NCI-H187 treated with DMSO at 0.1 percent for 48 hours (cell line): ENCODE results near the gene SPOCK1.

ENCODE experiments used
- DNase-seq: peaks from one replicate; lab custom pipeline; 2025; lab: John Stamatoyannopoulos, UW

The SPOCK1 gene

GRCh38 chr5:137194300-137194699 is 304.8 kb downstream of the SPOCK1 start:
- DNase-seq = no peak

DNA sequence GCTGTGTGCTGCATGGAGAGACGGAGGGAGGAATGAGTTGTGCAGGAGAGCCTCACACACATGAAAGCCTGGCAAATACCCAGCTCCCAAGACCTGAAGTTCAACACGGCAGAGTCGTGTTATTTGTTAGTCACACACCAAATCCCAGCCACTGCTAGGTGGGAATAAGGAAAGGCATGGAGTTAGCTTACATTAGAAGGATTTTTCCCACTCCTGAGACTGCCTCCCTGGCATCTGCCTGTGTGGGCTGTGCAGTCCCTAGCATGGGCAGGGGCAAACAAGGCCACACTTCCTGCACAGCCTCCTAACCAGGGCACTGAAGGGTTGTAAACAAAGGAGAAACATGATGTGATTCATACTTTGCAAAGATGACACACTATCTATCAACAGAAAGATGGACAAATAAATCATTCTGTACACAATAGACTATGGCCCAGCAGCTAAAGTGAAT is 306.8 kb downstream of the SPOCK1 start:
- DNase-seq = no peak

- no peak for DNase-seq
These were observed 307.9 kb downstream of the SPOCK1 start for GRCh38 chr5:137191179-137191578.

DNA sequence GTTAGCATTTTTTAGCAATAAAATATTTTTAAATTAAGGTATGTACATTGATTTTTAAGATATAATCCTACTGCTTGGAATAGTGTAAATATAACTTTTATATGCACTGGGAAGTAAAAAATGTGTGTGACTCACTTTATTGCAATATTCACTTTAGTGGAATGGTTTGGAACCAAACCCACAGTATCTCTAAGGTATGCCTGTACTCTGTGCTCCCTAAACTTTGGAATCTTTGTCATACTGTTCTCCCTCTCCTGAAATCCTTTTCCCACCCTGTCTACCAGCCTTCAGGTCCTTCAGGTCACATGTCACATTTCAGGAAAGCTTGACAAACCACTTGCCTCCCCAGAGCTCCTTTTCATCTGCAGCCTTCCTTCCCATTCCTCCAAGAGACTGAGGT is 308.7 kb downstream of the SPOCK1 start:
- no peak for DNase-seq

GRCh38 chr5:137190031-137190430 is 309.1 kb downstream of the SPOCK1 start:
- no peak for DNase-seq

GRCh38 chr5:137188566-137188965 is 310.6 kb downstream of the SPOCK1 start:
- DNase-seq = no peak

DNA sequence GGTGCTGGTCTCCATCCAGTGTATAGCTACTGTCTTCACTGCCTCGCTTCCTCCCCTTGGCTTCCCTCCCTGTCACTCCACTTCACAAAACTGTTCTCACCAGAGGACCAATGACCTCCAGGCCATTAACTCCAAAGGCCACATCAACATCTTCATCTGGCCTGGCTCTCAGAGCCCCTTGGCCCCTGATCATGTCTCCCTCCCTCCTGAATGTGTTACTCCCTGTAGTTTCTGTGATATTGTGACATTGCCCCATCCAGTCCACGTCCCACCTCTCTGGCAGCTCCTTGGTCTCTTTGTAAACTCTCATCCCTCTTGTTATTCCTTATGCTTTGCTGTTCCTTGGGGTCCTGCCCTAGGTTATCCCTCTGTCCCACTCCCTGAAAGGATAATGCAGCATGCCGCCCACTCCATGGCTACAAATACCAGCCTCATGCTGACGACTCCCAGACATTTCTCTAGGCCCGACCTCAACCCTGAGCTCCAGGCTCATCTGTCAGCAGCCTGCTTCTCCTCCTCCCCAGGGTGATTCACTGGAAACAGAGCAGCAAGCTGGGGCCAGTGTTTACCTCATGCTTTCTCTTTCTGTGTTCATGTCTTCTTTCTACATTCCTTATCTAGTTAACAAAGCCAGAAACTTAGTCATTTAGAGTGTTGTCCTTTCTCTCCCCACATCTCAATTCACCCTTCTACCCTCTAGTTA is 312.2 kb downstream of the SPOCK1 start:
- no peak for DNase-seq

- no peak for DNase-seq
These were observed 313.9 kb downstream of the SPOCK1 start for GRCh38 chr5:137185193-137185592.

- no peak for DNase-seq
These were observed 314.4 kb downstream of the SPOCK1 start for GRCh38 chr5:137184734-137185133.

DNA sequence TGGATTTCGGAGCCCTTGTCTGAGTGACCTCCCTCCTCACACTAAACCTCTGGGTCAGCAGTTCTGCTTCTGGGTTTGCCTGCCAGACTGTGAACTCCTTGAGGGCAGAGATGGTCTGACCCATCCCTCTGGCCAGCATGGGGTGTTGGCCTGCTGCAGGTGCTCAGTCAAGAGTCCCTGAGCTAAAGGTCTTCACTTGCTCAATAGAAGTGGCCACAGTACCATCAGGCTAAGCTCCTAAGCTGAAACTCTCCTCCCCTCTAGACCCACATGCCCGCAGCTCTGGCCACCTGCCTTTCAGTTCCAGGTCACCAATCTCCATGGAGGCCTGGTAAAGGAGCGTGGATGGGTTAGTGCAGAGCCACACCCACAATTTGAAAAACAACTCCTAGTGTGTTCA is 316.6 kb downstream of the SPOCK1 start:
- no peak for DNase-seq

GRCh38 chr5:137181667-137182066 is 317.5 kb downstream of the SPOCK1 start:
- DNase-seq = no peak

DNA sequence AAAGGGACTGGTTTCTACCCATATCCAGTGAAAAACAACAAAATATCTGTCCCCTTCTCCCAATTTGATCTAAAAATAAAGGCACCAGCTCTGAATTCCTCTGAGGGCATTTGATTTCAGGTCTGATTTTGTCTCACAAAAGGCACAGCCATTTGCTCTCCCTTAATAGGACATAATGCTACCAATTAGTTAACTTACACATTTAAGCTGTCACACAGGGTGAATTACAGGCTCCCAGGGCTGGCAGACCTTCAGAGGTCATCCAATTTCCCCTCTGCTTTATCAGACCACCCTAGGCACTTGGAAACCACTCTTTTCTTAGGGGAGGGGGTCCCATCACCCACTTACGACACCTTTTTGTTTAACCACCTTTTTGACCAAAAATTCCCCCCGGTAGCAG is 319.9 kb downstream of the SPOCK1 start:
- DNase-seq = no peak

DNA sequence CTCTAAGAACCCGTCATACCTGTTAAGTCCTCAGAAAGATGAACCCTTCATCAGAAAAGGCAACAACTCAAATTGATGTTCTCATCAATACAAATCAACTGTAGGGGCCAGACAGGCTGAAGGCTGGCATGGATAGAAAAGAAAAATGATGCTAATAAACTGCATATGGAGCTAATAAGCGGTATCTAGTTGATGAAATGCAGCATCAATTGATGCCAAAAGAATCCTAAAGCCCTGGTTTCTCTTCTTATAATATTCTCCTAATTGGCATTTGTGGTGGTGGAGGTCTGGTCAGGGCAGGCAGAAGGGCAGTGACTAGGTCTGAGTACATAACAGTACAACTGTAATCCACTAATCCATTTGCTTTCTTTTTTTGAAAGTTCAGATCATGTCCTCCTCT is 322.5 kb downstream of the SPOCK1 start:
- DNase-seq = no peak

- no peak for DNase-seq
These were observed 323.0 kb downstream of the SPOCK1 start for GRCh38 chr5:137176126-137176525.

- no peak for DNase-seq
These were observed 324.9 kb downstream of the SPOCK1 start for GRCh38 chr5:137174196-137174595.

DNA sequence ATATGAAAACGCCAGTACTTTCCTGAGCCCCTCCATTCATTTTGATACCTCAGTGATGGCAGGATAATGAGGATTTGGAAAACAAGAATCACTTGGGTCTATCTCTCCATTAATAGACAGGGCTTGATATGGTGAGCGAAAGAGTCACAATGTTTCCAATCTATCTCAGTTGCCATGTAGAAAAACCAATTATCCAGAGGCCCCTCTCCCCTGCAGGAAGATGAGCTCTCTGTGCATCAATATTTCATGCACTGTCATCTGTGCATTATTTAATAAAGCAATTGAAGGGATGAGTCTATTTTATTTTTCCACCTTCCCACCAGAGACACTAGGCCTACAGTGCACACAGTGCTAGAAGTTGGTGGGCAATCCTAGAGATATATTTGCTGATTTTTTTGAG is 326.9 kb downstream of the SPOCK1 start:
- no peak for DNase-seq

- no peak for DNase-seq
These were observed 331.9 kb downstream of the SPOCK1 start for GRCh38 chr5:137167187-137167586.

GRCh38 chr5:137164961-137165360 is 334.2 kb downstream of the SPOCK1 start:
- DNase-seq = no peak

GRCh38 chr5:137164536-137164935 is 334.6 kb downstream of the SPOCK1 start:
- DNase-seq = no peak

GRCh38 chr5:137158691-137159090 is 340.4 kb downstream of the SPOCK1 start:
- no peak for DNase-seq

- DNase-seq = no peak
These were observed 342.9 kb downstream of the SPOCK1 start for GRCh38 chr5:137156180-137156579.

DNA sequence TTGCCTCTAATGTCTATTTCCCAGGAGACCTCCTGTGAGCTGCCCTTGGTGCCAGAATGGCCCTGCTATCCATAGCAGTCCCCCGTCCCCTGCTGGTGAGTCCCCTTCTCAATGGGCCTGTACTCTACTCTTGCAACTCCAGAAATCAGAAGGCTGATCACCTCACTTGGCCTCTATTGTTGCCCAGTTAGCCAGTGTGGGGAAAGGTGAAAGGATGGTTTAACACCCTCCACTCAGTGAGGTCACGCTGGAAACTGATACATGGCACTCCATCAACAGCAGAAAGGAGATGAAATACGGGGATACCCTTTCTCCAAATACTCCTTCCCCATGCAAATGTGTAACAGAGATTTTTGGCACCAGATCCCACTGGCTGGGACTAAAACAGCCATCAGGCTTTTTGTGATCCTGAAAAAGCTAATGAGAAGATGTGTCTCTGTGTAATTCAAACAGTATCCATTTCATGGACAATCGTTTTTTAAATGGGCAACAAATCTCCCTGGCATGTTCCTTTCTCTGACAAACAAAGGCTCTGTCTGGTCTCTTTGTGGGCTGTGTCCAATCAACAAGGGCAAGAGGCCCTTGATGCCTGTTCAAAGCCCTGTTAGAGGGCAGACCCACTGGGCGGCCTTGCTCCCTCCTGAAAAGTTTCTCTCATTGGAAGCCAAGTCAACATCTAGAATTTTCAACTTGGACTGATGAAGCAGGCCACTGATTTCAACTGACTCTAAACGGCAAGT is 343.7 kb downstream of the SPOCK1 start:
- DNase-seq = no peak

GRCh38 chr5:137152616-137153015 is 346.5 kb downstream of the SPOCK1 start:
- no peak for DNase-seq

DNA sequence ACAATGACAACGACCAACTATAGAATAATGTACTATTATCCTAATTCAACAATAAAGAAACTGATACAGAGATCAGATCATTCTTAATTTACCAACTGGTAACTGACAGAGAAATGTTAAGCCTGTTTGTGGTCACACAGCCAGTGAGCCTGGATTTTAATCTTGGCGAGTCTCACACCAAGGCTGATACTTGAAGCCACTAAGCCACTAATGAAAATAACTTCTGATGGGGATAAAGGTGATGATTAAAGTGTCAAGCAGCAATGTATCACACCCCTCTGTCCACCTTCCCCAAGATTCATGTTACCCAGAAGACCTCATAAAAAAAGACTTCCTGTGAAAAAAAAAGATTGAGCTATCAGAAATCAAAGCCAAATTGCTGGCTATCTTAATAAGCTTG is 350.5 kb downstream of the SPOCK1 start:
- DNase-seq = no peak
